ENCODE results near the gene SRD5A3.

The SRD5A3 gene

DNA sequence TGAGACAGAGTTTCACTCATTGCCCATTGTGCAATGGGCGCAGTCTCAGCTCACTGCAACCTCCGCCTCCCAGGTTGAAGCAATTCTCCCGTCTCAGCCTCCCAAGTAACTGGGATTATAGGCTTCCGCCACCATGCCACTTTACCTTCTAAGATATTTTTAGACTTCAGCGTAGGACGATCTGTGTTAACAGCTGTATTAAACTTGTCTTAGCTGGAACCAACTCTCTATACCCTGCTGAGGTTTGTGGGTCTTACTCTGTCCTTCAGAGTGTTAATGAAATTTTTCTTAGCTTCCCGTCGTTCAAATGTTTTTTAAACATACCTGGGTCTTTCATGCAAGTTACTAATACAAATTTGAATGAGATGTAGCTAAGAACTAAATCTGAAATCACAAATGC, 64.4 kb downstream of the SRD5A3 start:
- DNase-seq, result no peak

DNA sequence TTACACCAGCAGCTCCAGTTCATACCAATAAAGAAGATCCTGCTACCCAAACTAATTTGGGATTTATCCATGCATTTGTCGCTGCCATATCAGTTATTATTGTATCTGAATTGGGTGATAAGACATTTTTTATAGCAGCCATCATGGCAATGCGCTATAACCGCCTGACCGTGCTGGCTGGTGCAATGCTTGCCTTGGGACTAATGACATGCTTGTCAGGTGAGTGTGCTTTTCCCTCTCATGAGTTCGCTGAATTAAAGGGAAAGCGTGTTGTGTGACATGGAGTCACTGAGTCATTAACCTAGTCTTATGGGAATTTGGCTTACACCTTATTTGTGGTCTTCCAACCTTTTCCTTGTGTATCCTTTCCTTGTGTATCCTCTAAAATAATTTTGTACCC, 65.6 kb downstream of the SRD5A3 start:
- no peak for DNase-seq

DNA sequence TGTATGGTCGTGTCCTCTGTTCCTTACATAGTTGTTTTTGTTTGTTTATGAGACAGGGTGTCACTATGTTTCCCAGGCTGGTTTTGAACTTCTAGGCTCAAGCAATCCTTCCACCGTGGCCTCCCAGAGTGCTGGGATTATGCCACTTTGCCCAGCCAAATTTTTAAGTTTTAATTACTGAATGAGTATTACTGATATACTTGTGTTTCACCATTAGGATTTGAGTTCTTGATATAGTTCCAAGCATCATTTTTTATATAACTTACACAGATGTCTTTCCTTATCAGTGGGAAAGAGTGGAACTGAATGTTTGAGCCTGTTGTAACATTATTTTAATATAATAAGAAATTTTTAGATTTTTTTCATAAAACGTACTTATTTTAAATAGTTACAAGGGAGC, 70.1 kb downstream of the SRD5A3 start:
- no peak for DNase-seq
